ENCODE measurements around the gene TMED10. TPM values are rescaled to one million over a fixed set of nuclear protein-coding genes. Genes with fewer than 3 reads are reported as not detected.
A peak's percentile ranks its signal among the peaks of the same experiment; 100 is the strongest.

TMED10 gene
- total and polyA plus RNA-seq, 2 donors (not counting 3 experiments of a cell fraction or from before 2014, with no cell fraction given) = 338 to 342 TPM

DNA sequence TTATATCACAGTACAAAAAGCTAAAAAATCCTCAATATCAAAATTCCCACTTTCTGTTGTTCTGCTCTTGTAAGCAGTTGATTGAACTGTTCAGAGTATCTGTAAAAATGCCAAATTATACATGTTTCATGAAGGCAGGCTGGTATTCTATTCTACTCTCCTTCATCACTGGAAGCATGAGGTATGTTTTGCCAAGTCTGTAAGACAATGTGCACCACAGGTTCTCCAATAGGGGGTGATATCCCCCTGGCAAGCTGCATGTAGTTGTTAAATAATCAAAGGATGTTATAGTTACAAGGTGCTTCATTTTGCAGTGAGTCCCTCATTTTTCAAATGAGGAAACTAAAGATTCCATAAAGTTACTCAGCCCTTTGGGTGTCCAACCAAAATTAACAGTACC lies 34.4 kb downstream of the TMED10 start:
- Histone ChIP-seq H3K27ac (ENCODE audit: insufficient read depth, low read depth, low read length) (no peak overlapping the region), H3K4me3 (replicated peaks in 1 of 3; ENCODE audit: insufficient read depth in 1 of 3, low read depth in 1 of 3, low read length in 3 of 3) (no peak overlapping the region), H3K36me3 (ENCODE audit: control insufficient read depth in 2 of 2, extremely low read depth in 1 of 2, insufficient read depth in 2 of 2, low read length in 2 of 2) (peaks cover 0 to 3% of the 10 kb centered on the region in 2 experiments), H3K9ac (replicated peaks; ENCODE audit: extremely low read depth, insufficient read depth, low read length) (no peak overlapping the region), H3K9me3 (replicated peaks; ENCODE audit: control insufficient read depth, insufficient read depth, low read length) (no peaks in the 10 kb centered on the region), H4K20me1 (replicated peaks; ENCODE audit: control insufficient read depth, extremely low read depth, insufficient read depth, low read length) (no peaks in the 10 kb centered on the region), H3K9me1 (replicated peaks; ENCODE audit: control insufficient read depth, extremely low read depth, insufficient read depth, low read length) (no peaks in the 10 kb centered on the region), H2AFZ (ENCODE audit: low read depth, low read length) (no peak overlapping the region), H3K27me3 (ENCODE audit: control insufficient read depth in 2 of 2, insufficient read depth in 2 of 2, low read length in 2 of 2) (no peaks in the 10 kb centered on the region), H3K4me1 (ENCODE audit: control insufficient read depth, extremely low read depth, insufficient read depth, low read length) (no peaks in the 10 kb centered on the region), H3K4me2 (ENCODE audit: insufficient read depth, low read length) (no peak overlapping the region), H3K79me2 (ENCODE audit: control insufficient read depth, insufficient read depth, low read length) (peaks cover 51% of the 10 kb centered on the region)
- intact Hi-C loops (cut with micrococcal nuclease) = loop anchor here (1.0 kb wide), 1 partner anchor 154 kb away; no protein-coding TSS in a partner anchor
- ChIA-PET CTCF (interaction anchor here (0.7 to 10.9 kb wide), 11 partner anchors 10 to 419 kb away, joined by 3 to 175 read pairs (median 3); no protein-coding TSS in a partner anchor), POLR2A (no interaction called here)
- dilution Hi-C loops (cut with MboI; ENCODE audit: extremely low pct_ligation_motif_present, low sequenced_read_pairs) = loop anchor here (25.0 kb wide), 1 partner anchor 145 kb away; the partner anchor contains the start of gene FOS
- FAIRE-seq = no peak
- peak; percentile 67 for DNase-seq (ENCODE audit: low read depth, low spot score)
- BruUV-seq (replicated peaks) = no TSS peak
- no peak for TF ChIP-seq POLR2AphosphoS5 (IDR thresholded peaks at IDR 0.05; ENCODE audit: insufficient read depth, low read depth, low read length)
- peak; percentile 55 to 62 for TF ChIP-seq CTCF (IDR thresholded peaks at IDR 0.05; ENCODE audit: extremely low read depth in 1 of 2, insufficient read depth in 1 of 2, low read depth in 1 of 2, low read length in 2 of 2)

DNA sequence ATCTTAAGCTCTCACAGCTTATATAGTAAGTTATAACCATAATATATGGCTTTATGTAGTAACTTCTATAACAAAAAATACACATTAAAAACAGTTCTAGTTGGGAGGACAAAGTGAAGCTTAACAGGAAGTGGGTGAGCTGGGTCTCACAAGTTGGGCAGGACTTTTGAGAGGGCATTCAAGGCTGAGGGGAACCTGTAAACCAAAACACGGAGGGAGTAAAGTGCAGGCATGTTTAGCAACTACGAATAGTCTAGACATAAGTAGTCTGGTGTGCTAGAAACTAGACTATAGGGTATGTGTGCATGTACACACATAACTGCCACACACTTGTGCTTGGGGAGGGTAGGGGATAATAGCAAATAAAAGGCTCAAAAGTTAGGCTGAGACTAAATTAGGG lies 35.4 kb downstream of the TMED10 start:
- Histone ChIP-seq H3K9me1 (replicated peaks; ENCODE audit: control insufficient read depth, extremely low read depth, insufficient read depth, low read length) (no peaks in the 10 kb centered on the region), H3K36me3 (ENCODE audit: control insufficient read depth in 2 of 2, extremely low read depth in 1 of 2, insufficient read depth in 2 of 2, low read length in 2 of 2) (peaks cover 0 to 3% of the 10 kb centered on the region in 2 experiments), H3K27ac (ENCODE audit: insufficient read depth, low read depth, low read length) (no peak overlapping the region), H3K79me2 (ENCODE audit: control insufficient read depth, insufficient read depth, low read length) (peaks cover 48% of the 10 kb centered on the region), H3K4me3 (replicated peaks in 1 of 3; ENCODE audit: insufficient read depth in 1 of 3, low read depth in 1 of 3, low read length in 3 of 3) (no peak overlapping the region), H3K4me1 (ENCODE audit: control insufficient read depth, extremely low read depth, insufficient read depth, low read length) (no peaks in the 10 kb centered on the region), H2AFZ (ENCODE audit: low read depth, low read length) (no peak overlapping the region), H3K4me2 (ENCODE audit: insufficient read depth, low read length) (no peak overlapping the region), H4K20me1 (replicated peaks; ENCODE audit: control insufficient read depth, extremely low read depth, insufficient read depth, low read length) (no peaks in the 10 kb centered on the region), H3K9me3 (replicated peaks; ENCODE audit: control insufficient read depth, insufficient read depth, low read length) (no peaks in the 10 kb centered on the region), H3K9ac (replicated peaks; ENCODE audit: extremely low read depth, insufficient read depth, low read length) (peak overlapping the region; percentile 3), H3K27me3 (ENCODE audit: control insufficient read depth in 2 of 2, insufficient read depth in 2 of 2, low read length in 2 of 2) (no peaks in the 10 kb centered on the region)
- ChIA-PET POLR2A (no interaction called here), CTCF (interaction anchor here (0.8 to 10.9 kb wide), 5 partner anchors 9 to 163 kb away, joined by 3 to 175 read pairs (median 6); no protein-coding TSS in a partner anchor)
- FAIRE-seq = no peak
- dilution Hi-C loops (cut with MboI; ENCODE audit: extremely low pct_ligation_motif_present, low sequenced_read_pairs) = loop anchor here (25.0 kb wide), 1 partner anchor 146 kb away; the partner anchor contains the start of gene FOS
- intact Hi-C loops (cut with micrococcal nuclease) = no loop called here
- no TSS peak for BruUV-seq (replicated peaks)
- TF ChIP-seq CTCF (IDR thresholded peaks at IDR 0.05; ENCODE audit: extremely low read depth in 1 of 2, insufficient read depth in 1 of 2, low read depth in 1 of 2, low read length in 2 of 2) (no peak), JUN (IDR thresholded peaks at IDR 0.05; ENCODE audit: borderline replicate concordance, insufficient read depth, insufficient read length, low read depth) (no peak), POLR2A (IDR thresholded peaks at IDR 0.05; ENCODE audit: low read depth, low read length) (no peak), GATA2 (IDR thresholded peaks at IDR 0.05; ENCODE audit: insufficient read depth, insufficient read length, low read depth, low read length) (no peak), EZH2 (IDR thresholded peaks at IDR 0.05; ENCODE audit: borderline replicate concordance, low read depth, low read length, severe bottlenecking) (no peak), MYC (IDR thresholded peaks at IDR 0.05; ENCODE audit: low read depth, low read length) (no peak)
- no peak for DNase-seq (ENCODE audit: low read depth, low spot score)
